GM23338 (cell line): ENCODE data around the gene WDR53.

ENCODE experiments used
- CREB1 ChIP-seq: fragments of 250-450 bp; sonication (Bioruptor Pico); IDR thresholded peaks from 2 replicates; pipeline ENCODE4 v1.5.0; 2020; ENCODE audit warnings: low read depth, mild to moderate bottlenecking, moderate library complexity
- EZH2 ChIP-seq: fragments of 200-600 bp; sonication (generic); IDR thresholded peaks from one replicate; pipeline ENCODE4 v1.8.0; 2017; ENCODE audit warnings: antibody characterized with exemption, mild to moderate bottlenecking, low read depth; ENCODE audit not compliant: unreplicated experiment
- EZH2phosphoT487 ChIP-seq: fragments of 200-600 bp; sonication (generic); IDR thresholded peaks from one replicate; pipeline ENCODE4 v1.8.1; 2018; ENCODE audit warnings: antibody characterized with exemption; ENCODE audit not compliant: unreplicated experiment
- JUNB ChIP-seq: IDR thresholded peaks from one replicate; pipeline ENCODE4 v1.6.1; 2016; ENCODE audit warnings: antibody characterized with exemption; ENCODE audit not compliant: unreplicated experiment
- NANOG ChIP-seq: IDR thresholded peaks from 2 replicates; pipeline ENCODE4 v1.6.1; 2016; ENCODE audit warnings: antibody characterized with exemption, borderline replicate concordance
- POLR2AphosphoS5 ChIP-seq: IDR thresholded peaks from 2 replicates; pipeline ENCODE4 v1.6.1; 2016; ENCODE audit warnings: antibody characterized with exemption, low read depth
- STAT1 ChIP-seq: IDR thresholded peaks from one replicate; pipeline ENCODE4 v1.6.1; 2016; ENCODE audit warnings: antibody characterized with exemption; ENCODE audit not compliant: unreplicated experiment
- ZNF114 ChIP-seq: fragments of 250-450 bp; sonication (Bioruptor Pico); IDR thresholded peaks from 2 replicates; pipeline ENCODE4 v1.5.0; 2020; ENCODE audit warnings: mild to moderate bottlenecking, moderate library complexity
- ZNF331 ChIP-seq: fragments of 250-450 bp; sonication (Bioruptor Pico); IDR thresholded peaks from 2 replicates; pipeline ENCODE4 v1.5.0; 2020; ENCODE audit warnings: low read depth, mild to moderate bottlenecking, moderate library complexity
- TF ChIP-seq, protein P1 (sequence below): IDR thresholded peaks from one replicate; pipeline ENCODE4 v1.6.1; 2018; ENCODE audit warnings: antibody characterized with exemption; ENCODE audit not compliant: unreplicated experiment
- TF ChIP-seq, protein P2 (sequence below), 2 experiments: fragments of 200-600 bp in 1 of 2; sonication (generic) in 1 of 2; conservative IDR thresholded peaks; 2 replicates each; pipeline versions ENCODE4 v1.5.1 to v1.6.1; 2016 to 2017; ENCODE audit warnings: antibody characterized with exemption in 2 of 2, low read depth in 2 of 2, mild to moderate bottlenecking in 2 of 2, moderate library complexity in 1 of 2
- TF ChIP-seq, protein P3 (sequence below): IDR thresholded peaks from 2 replicates; pipeline ENCODE4 v1.6.1; 2016; ENCODE audit warnings: antibody characterized with exemption
- TF ChIP-seq, protein P4 (sequence below): fragments of 250-450 bp; sonication (Bioruptor Pico); IDR thresholded peaks from 2 replicates; pipeline ENCODE4 v1.5.0; 2020; ENCODE audit warnings: mild to moderate bottlenecking, moderate library complexity

DNA sequence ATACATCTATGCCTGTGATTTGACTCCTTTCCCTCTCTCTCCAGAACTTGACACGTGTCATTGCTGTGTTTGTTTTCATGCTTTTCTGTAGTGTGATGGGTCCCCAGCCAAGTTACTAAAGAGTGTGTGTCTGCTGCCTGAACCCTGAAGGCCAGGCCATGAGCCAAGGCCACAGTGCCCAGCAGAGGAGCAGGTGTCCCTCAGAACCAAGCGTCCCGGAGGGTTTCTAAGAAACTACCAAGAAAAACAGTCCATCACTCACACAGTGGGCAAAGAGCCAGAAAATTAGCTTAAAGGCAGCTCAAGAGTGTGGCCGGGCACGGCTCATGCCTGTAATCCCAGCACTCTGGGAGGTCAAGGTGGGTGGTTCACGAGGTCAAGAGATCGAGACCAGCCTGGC lies 35.3 kb upstream of the WDR53 start:
- TF ChIP-seq, protein P1, sequence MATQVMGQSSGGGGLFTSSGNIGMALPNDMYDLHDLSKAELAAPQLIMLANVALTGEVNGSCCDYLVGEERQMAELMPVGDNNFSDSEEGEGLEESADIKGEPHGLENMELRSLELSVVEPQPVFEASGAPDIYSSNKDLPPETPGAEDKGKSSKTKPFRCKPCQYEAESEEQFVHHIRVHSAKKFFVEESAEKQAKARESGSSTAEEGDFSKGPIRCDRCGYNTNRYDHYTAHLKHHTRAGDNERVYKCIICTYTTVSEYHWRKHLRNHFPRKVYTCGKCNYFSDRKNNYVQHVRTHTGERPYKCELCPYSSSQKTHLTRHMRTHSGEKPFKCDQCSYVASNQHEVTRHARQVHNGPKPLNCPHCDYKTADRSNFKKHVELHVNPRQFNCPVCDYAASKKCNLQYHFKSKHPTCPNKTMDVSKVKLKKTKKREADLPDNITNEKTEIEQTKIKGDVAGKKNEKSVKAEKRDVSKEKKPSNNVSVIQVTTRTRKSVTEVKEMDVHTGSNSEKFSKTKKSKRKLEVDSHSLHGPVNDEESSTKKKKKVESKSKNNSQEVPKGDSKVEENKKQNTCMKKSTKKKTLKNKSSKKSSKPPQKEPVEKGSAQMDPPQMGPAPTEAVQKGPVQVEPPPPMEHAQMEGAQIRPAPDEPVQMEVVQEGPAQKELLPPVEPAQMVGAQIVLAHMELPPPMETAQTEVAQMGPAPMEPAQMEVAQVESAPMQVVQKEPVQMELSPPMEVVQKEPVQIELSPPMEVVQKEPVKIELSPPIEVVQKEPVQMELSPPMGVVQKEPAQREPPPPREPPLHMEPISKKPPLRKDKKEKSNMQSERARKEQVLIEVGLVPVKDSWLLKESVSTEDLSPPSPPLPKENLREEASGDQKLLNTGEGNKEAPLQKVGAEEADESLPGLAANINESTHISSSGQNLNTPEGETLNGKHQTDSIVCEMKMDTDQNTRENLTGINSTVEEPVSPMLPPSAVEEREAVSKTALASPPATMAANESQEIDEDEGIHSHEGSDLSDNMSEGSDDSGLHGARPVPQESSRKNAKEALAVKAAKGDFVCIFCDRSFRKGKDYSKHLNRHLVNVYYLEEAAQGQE = no peak
- TF ChIP-seq JUNB (no peak), EZH2phosphoT487 (no peak), EZH2 (no peak), STAT1 (no peak), POLR2AphosphoS5 (no peak), CREB1 (CRISPR knock-in tag) (no peak), NANOG (no peak), ZNF331 (CRISPR knock-in tag) (no peak), ZNF114 (no peak)
- TF ChIP-seq, protein P2, sequence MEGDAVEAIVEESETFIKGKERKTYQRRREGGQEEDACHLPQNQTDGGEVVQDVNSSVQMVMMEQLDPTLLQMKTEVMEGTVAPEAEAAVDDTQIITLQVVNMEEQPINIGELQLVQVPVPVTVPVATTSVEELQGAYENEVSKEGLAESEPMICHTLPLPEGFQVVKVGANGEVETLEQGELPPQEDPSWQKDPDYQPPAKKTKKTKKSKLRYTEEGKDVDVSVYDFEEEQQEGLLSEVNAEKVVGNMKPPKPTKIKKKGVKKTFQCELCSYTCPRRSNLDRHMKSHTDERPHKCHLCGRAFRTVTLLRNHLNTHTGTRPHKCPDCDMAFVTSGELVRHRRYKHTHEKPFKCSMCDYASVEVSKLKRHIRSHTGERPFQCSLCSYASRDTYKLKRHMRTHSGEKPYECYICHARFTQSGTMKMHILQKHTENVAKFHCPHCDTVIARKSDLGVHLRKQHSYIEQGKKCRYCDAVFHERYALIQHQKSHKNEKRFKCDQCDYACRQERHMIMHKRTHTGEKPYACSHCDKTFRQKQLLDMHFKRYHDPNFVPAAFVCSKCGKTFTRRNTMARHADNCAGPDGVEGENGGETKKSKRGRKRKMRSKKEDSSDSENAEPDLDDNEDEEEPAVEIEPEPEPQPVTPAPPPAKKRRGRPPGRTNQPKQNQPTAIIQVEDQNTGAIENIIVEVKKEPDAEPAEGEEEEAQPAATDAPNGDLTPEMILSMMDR (conservative IDR thresholded peaks at IDR 0.05; ENCODE audit: low read depth in 2 of 2) = no peak
- TF ChIP-seq, protein P3, sequence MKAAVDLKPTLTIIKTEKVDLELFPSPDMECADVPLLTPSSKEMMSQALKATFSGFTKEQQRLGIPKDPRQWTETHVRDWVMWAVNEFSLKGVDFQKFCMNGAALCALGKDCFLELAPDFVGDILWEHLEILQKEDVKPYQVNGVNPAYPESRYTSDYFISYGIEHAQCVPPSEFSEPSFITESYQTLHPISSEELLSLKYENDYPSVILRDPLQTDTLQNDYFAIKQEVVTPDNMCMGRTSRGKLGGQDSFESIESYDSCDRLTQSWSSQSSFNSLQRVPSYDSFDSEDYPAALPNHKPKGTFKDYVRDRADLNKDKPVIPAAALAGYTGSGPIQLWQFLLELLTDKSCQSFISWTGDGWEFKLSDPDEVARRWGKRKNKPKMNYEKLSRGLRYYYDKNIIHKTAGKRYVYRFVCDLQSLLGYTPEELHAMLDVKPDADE = no peak
- TF ChIP-seq, protein P4, sequence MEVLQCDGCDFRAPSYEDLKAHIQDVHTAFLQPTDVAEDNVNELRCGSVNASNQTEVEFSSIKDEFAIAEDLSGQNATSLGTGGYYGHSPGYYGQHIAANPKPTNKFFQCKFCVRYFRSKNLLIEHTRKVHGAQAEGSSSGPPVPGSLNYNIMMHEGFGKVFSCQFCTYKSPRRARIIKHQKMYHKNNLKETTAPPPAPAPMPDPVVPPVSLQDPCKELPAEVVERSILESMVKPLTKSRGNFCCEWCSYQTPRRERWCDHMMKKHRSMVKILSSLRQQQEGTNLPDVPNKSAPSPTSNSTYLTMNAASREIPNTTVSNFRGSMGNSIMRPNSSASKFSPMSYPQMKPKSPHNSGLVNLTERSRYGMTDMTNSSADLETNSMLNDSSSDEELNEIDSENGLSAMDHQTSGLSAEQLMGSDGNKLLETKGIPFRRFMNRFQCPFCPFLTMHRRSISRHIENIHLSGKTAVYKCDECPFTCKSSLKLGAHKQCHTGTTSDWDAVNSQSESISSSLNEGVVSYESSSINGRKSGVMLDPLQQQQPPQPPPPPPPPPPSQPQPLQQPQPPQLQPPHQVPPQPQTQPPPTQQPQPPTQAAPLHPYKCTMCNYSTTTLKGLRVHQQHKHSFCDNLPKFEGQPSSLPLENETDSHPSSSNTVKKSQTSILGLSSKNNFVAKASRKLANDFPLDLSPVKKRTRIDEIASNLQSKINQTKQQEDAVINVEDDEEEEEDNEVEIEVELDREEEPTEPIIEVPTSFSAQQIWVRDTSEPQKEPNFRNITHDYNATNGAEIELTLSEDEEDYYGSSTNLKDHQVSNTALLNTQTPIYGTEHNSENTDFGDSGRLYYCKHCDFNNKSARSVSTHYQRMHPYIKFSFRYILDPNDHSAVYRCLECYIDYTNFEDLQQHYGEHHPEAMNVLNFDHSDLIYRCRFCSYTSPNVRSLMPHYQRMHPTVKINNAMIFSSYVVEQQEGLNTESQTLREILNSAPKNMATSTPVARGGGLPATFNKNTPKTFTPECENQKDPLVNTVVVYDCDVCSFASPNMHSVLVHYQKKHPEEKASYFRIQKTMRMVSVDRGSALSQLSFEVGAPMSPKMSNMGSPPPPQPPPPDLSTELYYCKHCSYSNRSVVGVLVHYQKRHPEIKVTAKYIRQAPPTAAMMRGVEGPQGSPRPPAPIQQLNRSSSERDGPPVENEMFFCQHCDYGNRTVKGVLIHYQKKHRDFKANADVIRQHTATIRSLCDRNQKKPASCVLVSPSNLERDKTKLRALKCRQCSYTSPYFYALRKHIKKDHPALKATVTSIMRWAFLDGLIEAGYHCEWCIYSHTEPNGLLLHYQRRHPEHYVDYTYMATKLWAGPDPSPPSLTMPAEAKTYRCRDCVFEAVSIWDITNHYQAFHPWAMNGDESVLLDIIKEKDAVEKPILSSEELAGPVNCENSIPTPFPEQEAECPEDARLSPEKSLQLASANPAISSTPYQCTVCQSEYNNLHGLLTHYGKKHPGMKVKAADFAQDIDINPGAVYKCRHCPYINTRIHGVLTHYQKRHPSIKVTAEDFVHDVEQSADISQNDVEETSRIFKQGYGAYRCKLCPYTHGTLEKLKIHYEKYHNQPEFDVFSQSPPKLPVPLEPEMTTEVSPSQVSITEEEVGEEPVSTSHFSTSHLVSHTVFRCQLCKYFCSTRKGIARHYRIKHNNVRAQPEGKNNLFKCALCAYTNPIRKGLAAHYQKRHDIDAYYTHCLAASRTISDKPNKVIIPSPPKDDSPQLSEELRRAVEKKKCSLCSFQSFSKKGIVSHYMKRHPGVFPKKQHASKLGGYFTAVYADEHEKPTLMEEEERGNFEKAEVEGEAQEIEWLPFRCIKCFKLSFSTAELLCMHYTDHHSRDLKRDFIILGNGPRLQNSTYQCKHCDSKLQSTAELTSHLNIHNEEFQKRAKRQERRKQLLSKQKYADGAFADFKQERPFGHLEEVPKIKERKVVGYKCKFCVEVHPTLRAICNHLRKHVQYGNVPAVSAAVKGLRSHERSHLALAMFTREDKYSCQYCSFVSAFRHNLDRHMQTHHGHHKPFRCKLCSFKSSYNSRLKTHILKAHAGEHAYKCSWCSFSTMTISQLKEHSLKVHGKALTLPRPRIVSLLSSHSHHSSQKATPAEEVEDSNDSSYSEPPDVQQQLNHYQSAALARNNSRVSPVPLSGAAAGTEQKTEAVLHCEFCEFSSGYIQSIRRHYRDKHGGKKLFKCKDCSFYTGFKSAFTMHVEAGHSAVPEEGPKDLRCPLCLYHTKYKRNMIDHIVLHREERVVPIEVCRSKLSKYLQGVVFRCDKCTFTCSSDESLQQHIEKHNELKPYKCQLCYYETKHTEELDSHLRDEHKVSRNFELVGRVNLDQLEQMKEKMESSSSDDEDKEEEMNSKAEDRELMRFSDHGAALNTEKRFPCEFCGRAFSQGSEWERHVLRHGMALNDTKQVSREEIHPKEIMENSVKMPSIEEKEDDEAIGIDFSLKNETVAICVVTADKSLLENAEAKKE (CRISPR knock-in tag) = no peak
